A549 (cell line): ENCODE data around the gene NRXN3. TPM values are rescaled to one million over a fixed set of nuclear protein-coding genes. Genes with fewer than 3 reads are reported as not detected.

Experiments
- ATAC-seq, 2 experiments: fragments of 200-7000 bp in 1 of 2; fragments of >200 bp in 1 of 2; cut with Nextera tagmentation in 1 of 2; cut with Tn5 transposase in 1 of 2; 3 replicates each; pipeline versions ENCODE4 v1.8.0 to v1.9.1; 2018 to 2020; ENCODE audit warnings: mild to moderate bottlenecking in 1 of 2, moderate library complexity in 1 of 2
- CTCF ChIA-PET: fragments of 300-600 bp; sonication (Branson Sonifier 250); formaldehyde crosslinking; extraction: SDS; loops from one replicate; lab custom pipeline; 2021; ENCODE audit warnings: antibody characterized with exemption, inconsistent platforms; lab: Yijun Ruan, JAX
- POLR2A ChIA-PET: fragments of 350-600 bp; formaldehyde crosslinking; extraction: SDS; loops from one replicate; lab custom pipeline; 2021; ENCODE audit warnings: antibody characterized with exemption, inconsistent platforms; lab: Yijun Ruan, JAX
- DNase-seq, 2 experiments: peaks; one replicate each; pipeline versions ENCODE4 v3.0.0 to v3.0.0-alpha.2; 2011 to 2016; ENCODE audit warnings: low read depth in 1 of 2, low spot score in 1 of 2
- FAIRE-seq: peaks from 2 replicates; lab custom pipeline; 2011; peaks lifted over from hg19 to GRCh38; lab: Jason Lieb, UNC
- H3K27ac ChIP-seq, 2 experiments: fragments of >200 bp; sonication (Bioruptor Twin); formaldehyde crosslinking; 3 replicates each; pipeline ENCODE4 v1.5.1; 2016 to 2017
- H3K4me1 ChIP-seq: fragments of >200 bp; sonication (Bioruptor Twin); formaldehyde crosslinking; 3 replicates; pipeline ENCODE4 v1.6.1; 2016
- H3K4me2 ChIP-seq: fragments of >200 bp; sonication (Bioruptor Twin); formaldehyde crosslinking; 3 replicates; pipeline ENCODE4 v1.6.1; 2016
- H3K4me3 ChIP-seq: fragments of >200 bp; sonication (Bioruptor Twin); formaldehyde crosslinking; 3 replicates; pipeline ENCODE4 v1.5.1; 2016
- H3K9me3 ChIP-seq: fragments of >200 bp; sonication (Bioruptor Twin); formaldehyde crosslinking; 3 replicates; pipeline ENCODE4 v1.6.1; 2016
- ATOH8 ChIP-seq: fragments of 250-450 bp; sonication (Bioruptor Pico); IDR thresholded peaks from 2 replicates; pipeline ENCODE4 v1.5.0; 2020; ENCODE audit warnings: low read depth, mild to moderate bottlenecking, moderate library complexity
- BHLHE40 ChIP-seq: IDR thresholded peaks from 2 replicates; pipeline ENCODE4 v1.6.1; 2012; ENCODE audit warnings: low read depth, low read length, inconsistent platforms
- CBX8 ChIP-seq: fragments of 200-600 bp; sonication (generic); IDR thresholded peaks from 2 replicates; pipeline ENCODE4 v1.6.1; 2016
- CEBPB ChIP-seq, 2 experiments: fragments of >200 bp in 1 of 2; sonication (Bioruptor Twin) in 1 of 2; formaldehyde crosslinking in 1 of 2; IDR thresholded peaks; 2 replicates each; pipeline ENCODE4 v1.6.1; 2012 to 2016
- CHD4 ChIP-seq: fragments of 200-600 bp; sonication (generic); IDR thresholded peaks from 2 replicates; pipeline ENCODE4 v1.6.1; 2016; ENCODE audit warnings: antibody characterized with exemption, mild to moderate bottlenecking, borderline replicate concordance
- ESRRA ChIP-seq: fragments of 150-350 bp; IDR thresholded peaks from 2 replicates; pipeline ENCODE4 v1.6.1; 2014; ENCODE audit warnings: mild to moderate bottlenecking, low read length, borderline replicate concordance
- HES2 ChIP-seq: fragments of >200 bp; sonication (Bioruptor Twin); formaldehyde crosslinking; IDR thresholded peaks from 2 replicates; pipeline ENCODE4 v1.6.1; 2016
- HEYL ChIP-seq: fragments of 250-450 bp; sonication (Bioruptor Pico); IDR thresholded peaks from 2 replicates; pipeline ENCODE4 v1.8.0; 2021; ENCODE audit warnings: mild to moderate bottlenecking, moderate library complexity
- HOXB5 ChIP-seq: fragments of 250-450 bp; sonication (Bioruptor Pico); IDR thresholded peaks from 2 replicates; pipeline ENCODE4 v1.5.0; 2020; ENCODE audit warnings: mild to moderate bottlenecking, moderate library complexity
- KDM1A ChIP-seq: fragments of 200-600 bp; sonication (generic); IDR thresholded peaks from 2 replicates; pipeline ENCODE4 v1.6.1; 2016; ENCODE audit warnings: low read depth, mild to moderate bottlenecking
- KDM5A ChIP-seq: fragments of 200-600 bp; sonication (generic); IDR thresholded peaks from 2 replicates; pipeline ENCODE4 v1.6.1; 2016; ENCODE audit warnings: antibody characterized with exemption, mild to moderate bottlenecking
- MAX ChIP-seq: IDR thresholded peaks from 2 replicates; pipeline ENCODE4 v1.6.1; 2012
- MAZ ChIP-seq: fragments of 150-350 bp; IDR thresholded peaks from 2 replicates; pipeline ENCODE4 v1.6.1; 2014; ENCODE audit warnings: antibody characterized with exemption, low read depth, low read length, borderline replicate concordance
- PBX3 ChIP-seq: IDR thresholded peaks from 2 replicates; pipeline ENCODE4 v1.6.1; 2012
- PHF8 ChIP-seq: fragments of 200-600 bp; sonication (generic); IDR thresholded peaks from 2 replicates; pipeline ENCODE4 v1.6.1; 2016; ENCODE audit warnings: low read depth, mild to moderate bottlenecking, antibody characterized with exemption, moderate library complexity, borderline replicate concordance
- POLR2A ChIP-seq: IDR thresholded peaks from 2 replicates; pipeline ENCODE4 v1.6.1; 2012; ENCODE audit warnings: mild to moderate bottlenecking, low read length
- POLR2AphosphoS2 ChIP-seq: conservative IDR thresholded peaks from 2 replicates; pipeline ENCODE4 v1.6.1; 2012; ENCODE audit warnings: low read length, improper control_type of control experiment, inconsistent platforms
- RARB ChIP-seq: fragments of 250-450 bp; sonication (Bioruptor Pico); IDR thresholded peaks from 2 replicates; pipeline ENCODE4 v1.8.0; 2021; ENCODE audit warnings: mild to moderate bottlenecking, moderate library complexity
- ZNF302 ChIP-seq: fragments of 250-450 bp; sonication (Bioruptor Pico); IDR thresholded peaks from 2 replicates; pipeline ENCODE4 v1.9.0; 2021; ENCODE audit warnings: inconsistent platforms, mild to moderate bottlenecking, moderate library complexity
- ZSCAN20 ChIP-seq: fragments of 250-450 bp; sonication (Bioruptor Pico); IDR thresholded peaks from 2 replicates; pipeline ENCODE4 v1.8.0; 2022; ENCODE audit warnings: mild to moderate bottlenecking, moderate library complexity
- WGBS: methylation state at CpG from one replicate; pipeline ENCODE4 v1.1.6; 2017; ENCODE audit errors: missing lambda C conversion rate; 5-methylcytosine and 5-hydroxymethylcytosine counted together
- polyA plus RNA-seq, 4 experiments: library from polyadenylated mRNA; depleted of rRNA in 3 of 4; stranded (reverse); fragments of >200 nt; fragmentation: RNase III in 1 of 4; extraction: RNeasy Plus Mini Kit Qiagen cat#74134 plus additional on column Dnase treatment in 1 of 4; gene quantifications; 2 replicates in 3 of 4; 3 replicates in 1 of 4; pipeline ENCODE4 v1.2.3, GENCODE V29; 2011 to 2017
- TF ChIP-seq, protein P1 (sequence below): fragments of 450-650 bp; IDR thresholded peaks from 2 replicates; pipeline ENCODE4 v1.6.1; 2014; ENCODE audit warnings: antibody characterized with exemption
- TF ChIP-seq, protein P2 (sequence below): IDR thresholded peaks from 2 replicates; pipeline ENCODE4 v1.6.1; 2012; ENCODE audit warnings: low read depth, borderline replicate concordance

The NRXN3 gene
- polyA plus RNA-seq, 2 of the 4 experiments (the other 2 are of a cell fraction) = 0.62 to 2.3 TPM

GRCh38 chr14:78644824-78645559 is 474.8 kb downstream of the NRXN3 start:
- no peaks in the 10 kb centered on the region for H3K4me1 ChIP-seq
- DNase-seq (no peak), FAIRE-seq (no peak), ATAC-seq (no peak)
- no peak overlapping the region for H3K27ac ChIP-seq
- no peak overlapping the region for H3K4me3 ChIP-seq
- no peaks in the 10 kb centered on the region for H3K9me3 ChIP-seq
- POLR2A ChIA-PET = no interaction called here
- H3K4me2 ChIP-seq = no peak overlapping the region
- WGBS = 12% methylated on average over 22 of the region's 22 CpGs
- no peak for TF ChIP-seq HOXB5 (CRISPR knock-in tag)
- no peak for TF ChIP-seq PHF8
- no peak for TF ChIP-seq CBX8
- CTCF ChIA-PET = no interaction called here

GRCh38 chr14:78652727-78653126 is 482.6 kb downstream of the NRXN3 start:
- no peak overlapping the region for H3K4me2 ChIP-seq
- H3K4me3 ChIP-seq = no peak overlapping the region
- ATAC-seq (no peak), FAIRE-seq (no peak), DNase-seq (no peak)
- WGBS = 28% methylated on average over 1 of the region's 1 CpG
- CTCF ChIA-PET = no interaction called here
- POLR2A ChIA-PET = no interaction called here
- no peak overlapping the region for H3K27ac ChIP-seq
- H3K4me1 ChIP-seq = no peaks in the 10 kb centered on the region
- no peaks in the 10 kb centered on the region for H3K9me3 ChIP-seq
- TF ChIP-seq CHD4 (no peak), KDM1A (no peak), HEYL (no peak), PBX3 (no peak), CEBPB (IDR thresholded peaks at IDR 0.05) (no peak), KDM5A (no peak), ZNF302 (CRISPR knock-in tag) (no peak), ZSCAN20 (CRISPR knock-in tag) (no peak), HOXB5 (CRISPR knock-in tag) (no peak)
- TF ChIP-seq, protein P1, sequence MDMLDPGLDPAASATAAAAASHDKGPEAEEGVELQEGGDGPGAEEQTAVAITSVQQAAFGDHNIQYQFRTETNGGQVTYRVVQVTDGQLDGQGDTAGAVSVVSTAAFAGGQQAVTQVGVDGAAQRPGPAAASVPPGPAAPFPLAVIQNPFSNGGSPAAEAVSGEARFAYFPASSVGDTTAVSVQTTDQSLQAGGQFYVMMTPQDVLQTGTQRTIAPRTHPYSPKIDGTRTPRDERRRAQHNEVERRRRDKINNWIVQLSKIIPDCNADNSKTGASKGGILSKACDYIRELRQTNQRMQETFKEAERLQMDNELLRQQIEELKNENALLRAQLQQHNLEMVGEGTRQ = no peak

DNA sequence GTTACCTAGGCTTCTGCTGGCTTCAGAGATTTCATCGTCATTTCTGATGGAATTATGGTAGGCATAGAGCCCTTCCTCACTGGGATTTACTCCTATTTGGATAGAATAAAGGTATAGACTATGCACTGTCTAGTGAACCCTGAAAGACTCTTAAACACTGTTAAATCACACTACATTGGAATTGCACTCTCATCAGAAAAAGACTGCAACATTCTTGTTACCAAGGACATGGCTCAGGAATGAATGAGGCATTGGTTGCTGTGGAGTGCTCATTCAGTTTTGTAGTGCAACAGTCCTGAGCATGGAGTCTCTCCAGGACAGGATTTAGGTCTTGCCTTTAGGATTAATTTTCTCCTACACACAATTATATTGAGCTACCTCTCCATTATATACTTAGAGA is 483.0 kb downstream of the NRXN3 start:
- CTCF ChIA-PET = interaction anchor here (0.8 kb wide), 1 partner anchor 11 kb away, joined by 3 read pairs; no protein-coding TSS in a partner anchor
- H3K4me3 ChIP-seq = no peak overlapping the region
- H3K4me2 ChIP-seq = no peak overlapping the region
- H3K27ac ChIP-seq = no peak overlapping the region
- no peaks in the 10 kb centered on the region for H3K4me1 ChIP-seq
- DNase-seq (no peak), FAIRE-seq (no peak), ATAC-seq (no peak)
- TF ChIP-seq, protein P1 = no peak
- TF ChIP-seq POLR2A = no peak
- TF ChIP-seq HES2 = no peak
- no peak for TF ChIP-seq RARB (CRISPR knock-in tag)
- no peak for TF ChIP-seq ATOH8 (CRISPR knock-in tag)
- no peak for TF ChIP-seq MAX
- TF ChIP-seq KDM5A = no peak
- TF ChIP-seq MAZ = no peak
- TF ChIP-seq POLR2AphosphoS2 = no peak
- TF ChIP-seq BHLHE40 = no peak
- no peak for TF ChIP-seq ZSCAN20 (CRISPR knock-in tag)
- TF ChIP-seq, protein P2, sequence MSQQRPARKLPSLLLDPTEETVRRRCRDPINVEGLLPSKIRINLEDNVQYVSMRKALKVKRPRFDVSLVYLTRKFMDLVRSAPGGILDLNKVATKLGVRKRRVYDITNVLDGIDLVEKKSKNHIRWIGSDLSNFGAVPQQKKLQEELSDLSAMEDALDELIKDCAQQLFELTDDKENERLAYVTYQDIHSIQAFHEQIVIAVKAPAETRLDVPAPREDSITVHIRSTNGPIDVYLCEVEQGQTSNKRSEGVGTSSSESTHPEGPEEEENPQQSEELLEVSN = no peak
- TF ChIP-seq KDM1A = no peak
- no peak for TF ChIP-seq HEYL
- TF ChIP-seq ESRRA = no peak
- no peak for TF ChIP-seq PHF8
- no peaks in the 10 kb centered on the region for H3K9me3 ChIP-seq
- POLR2A ChIA-PET = no interaction called here
- 0% methylated on average over 1 of the region's 1 CpG for WGBS
